Esophagus squamous epithelium (tissue), 4 donors: Measurements from ENCODE around the gene CDC42BPA.

Experiments used
- POLR2A ChIP-seq, 4 donors: fragments of 450-650 bp; IDR thresholded peaks; one replicate each; pipeline ENCODE4 v1.6.1; 2017; ENCODE audit warnings: antibody characterized with exemption in 4 of 4, mild to moderate bottlenecking in 4 of 4, moderate library complexity in 3 of 4
- TF ChIP-seq, protein P1 (sequence below), 6 experiments: fragments of 450-650 bp in 4 of 6; fragments of 200-600 bp in 2 of 6; sonication (generic) in 2 of 6; IDR thresholded peaks; one replicate each; pipeline ENCODE4 v1.5.1; 2016 to 2019; ENCODE audit warnings: antibody characterized with exemption in 6 of 6, mild to moderate bottlenecking in 4 of 6, moderate library complexity in 4 of 6

DNA sequence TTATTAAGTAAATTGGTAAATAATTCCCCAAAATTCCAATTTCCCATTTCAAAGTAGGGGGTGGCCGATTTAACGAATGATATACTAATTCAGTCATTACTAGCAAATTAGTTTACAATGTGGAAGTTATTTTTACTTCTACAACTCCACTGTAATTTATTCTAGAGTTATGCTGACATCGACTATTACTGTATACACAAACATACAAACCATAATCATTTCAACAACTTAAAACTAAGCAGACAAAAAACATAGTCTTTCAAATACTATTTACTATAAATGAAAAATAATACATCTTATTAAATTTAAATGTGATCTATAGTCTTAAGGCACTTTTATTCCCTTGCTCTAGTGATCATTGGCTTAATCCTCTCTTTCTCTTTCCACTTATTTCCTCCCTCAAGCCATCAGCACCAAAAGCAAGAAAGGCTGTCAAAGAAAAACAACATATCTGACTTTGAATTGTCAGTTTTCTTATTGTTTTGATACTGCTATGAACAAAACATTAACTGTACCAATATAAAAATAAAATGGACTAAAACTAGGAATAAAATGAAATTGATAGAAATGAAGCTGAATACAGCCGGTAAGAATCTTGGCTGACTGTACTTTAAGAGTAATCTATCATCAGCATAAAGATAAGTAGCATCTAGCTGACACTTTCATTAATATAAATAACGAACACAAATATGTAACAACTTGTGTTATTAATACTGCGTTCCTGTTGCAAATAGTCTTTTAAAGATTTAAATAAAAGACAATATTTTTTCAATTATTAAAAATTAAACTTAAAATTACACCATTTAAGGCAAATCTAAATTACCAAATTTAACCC lies 4.1 kb downstream of the CDC42BPA start:
- no peak for TF ChIP-seq POLR2A (IDR thresholded peaks at IDR 0.05)
- TF ChIP-seq, protein P1, sequence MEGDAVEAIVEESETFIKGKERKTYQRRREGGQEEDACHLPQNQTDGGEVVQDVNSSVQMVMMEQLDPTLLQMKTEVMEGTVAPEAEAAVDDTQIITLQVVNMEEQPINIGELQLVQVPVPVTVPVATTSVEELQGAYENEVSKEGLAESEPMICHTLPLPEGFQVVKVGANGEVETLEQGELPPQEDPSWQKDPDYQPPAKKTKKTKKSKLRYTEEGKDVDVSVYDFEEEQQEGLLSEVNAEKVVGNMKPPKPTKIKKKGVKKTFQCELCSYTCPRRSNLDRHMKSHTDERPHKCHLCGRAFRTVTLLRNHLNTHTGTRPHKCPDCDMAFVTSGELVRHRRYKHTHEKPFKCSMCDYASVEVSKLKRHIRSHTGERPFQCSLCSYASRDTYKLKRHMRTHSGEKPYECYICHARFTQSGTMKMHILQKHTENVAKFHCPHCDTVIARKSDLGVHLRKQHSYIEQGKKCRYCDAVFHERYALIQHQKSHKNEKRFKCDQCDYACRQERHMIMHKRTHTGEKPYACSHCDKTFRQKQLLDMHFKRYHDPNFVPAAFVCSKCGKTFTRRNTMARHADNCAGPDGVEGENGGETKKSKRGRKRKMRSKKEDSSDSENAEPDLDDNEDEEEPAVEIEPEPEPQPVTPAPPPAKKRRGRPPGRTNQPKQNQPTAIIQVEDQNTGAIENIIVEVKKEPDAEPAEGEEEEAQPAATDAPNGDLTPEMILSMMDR (IDR thresholded peaks at IDR 0.05) = no peak
